Adrenal gland (tissue), 5 donors: ENCODE results near the gene PRICKLE2.

Experiments
- POLR2A ChIP-seq, 2 donors: fragments of 450-650 bp; IDR thresholded peaks; one replicate each; pipeline ENCODE4 v1.6.1; 2017; ENCODE audit warnings: antibody characterized with exemption in 2 of 2, mild to moderate bottlenecking in 2 of 2, moderate library complexity in 1 of 2
- TF ChIP-seq, protein P1 (sequence below), 6 experiments: fragments of 450-650 bp in 4 of 6; fragments of 200-600 bp in 2 of 6; sonication (generic) in 1 of 6; IDR thresholded peaks; 1 replicate in 5 of 6; 2 replicates in 1 of 6; pipeline versions ENCODE4 v1.5.1 to v1.8.0; 2016 to 2021; ENCODE audit warnings: antibody characterized with exemption in 6 of 6, mild to moderate bottlenecking in 2 of 6, moderate library complexity in 1 of 6
- donor health status: DM: no; HTN: no; CAD: no.

DNA sequence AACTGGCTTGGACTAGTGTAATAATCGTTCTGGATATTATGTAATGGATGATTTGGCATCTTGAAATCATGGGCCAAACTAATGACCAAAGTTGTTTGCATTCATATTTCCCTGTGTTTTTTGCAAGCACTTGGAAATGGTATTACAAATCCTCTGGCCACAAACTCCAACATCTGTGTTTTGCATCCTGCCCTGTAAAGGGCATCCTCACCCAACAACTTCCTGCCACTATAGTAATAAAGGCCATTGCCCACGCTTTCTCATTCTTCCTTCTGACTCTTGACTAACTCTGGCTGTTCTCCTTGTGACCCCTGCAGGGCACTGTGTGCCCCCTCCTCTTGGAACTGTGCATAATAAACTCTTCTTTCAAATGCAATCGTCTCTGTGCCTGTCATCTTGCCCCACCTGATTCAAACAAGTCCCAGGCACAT is 176.6 kb downstream of the PRICKLE2 start:
- TF ChIP-seq, protein P1, sequence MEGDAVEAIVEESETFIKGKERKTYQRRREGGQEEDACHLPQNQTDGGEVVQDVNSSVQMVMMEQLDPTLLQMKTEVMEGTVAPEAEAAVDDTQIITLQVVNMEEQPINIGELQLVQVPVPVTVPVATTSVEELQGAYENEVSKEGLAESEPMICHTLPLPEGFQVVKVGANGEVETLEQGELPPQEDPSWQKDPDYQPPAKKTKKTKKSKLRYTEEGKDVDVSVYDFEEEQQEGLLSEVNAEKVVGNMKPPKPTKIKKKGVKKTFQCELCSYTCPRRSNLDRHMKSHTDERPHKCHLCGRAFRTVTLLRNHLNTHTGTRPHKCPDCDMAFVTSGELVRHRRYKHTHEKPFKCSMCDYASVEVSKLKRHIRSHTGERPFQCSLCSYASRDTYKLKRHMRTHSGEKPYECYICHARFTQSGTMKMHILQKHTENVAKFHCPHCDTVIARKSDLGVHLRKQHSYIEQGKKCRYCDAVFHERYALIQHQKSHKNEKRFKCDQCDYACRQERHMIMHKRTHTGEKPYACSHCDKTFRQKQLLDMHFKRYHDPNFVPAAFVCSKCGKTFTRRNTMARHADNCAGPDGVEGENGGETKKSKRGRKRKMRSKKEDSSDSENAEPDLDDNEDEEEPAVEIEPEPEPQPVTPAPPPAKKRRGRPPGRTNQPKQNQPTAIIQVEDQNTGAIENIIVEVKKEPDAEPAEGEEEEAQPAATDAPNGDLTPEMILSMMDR (IDR thresholded peaks at IDR 0.05): no peak
- no peak for TF ChIP-seq POLR2A (IDR thresholded peaks at IDR 0.05)
